ENCODE data around the gene SPATS2. TPM values are rescaled to one million over a fixed set of nuclear protein-coding genes. Genes with fewer than 3 reads are reported as not detected.
A peak's percentile ranks its signal among the peaks of the same experiment; 100 is the strongest.

Gene SPATS2
- total and polyA plus RNA-seq, 2 of the 4 experiments (the other 2 are of a cell fraction), result 50.6 to 63.3 TPM

- CTCF ChIA-PET, result interaction anchor here (0.9 to 1.2 kb wide), 2 partner anchors 19 to 131 kb away, joined by 3 to 4 read pairs; no protein-coding TSS in a partner anchor
Measured at GRCh38 chr12:49489720-49490119, 122.5 kb downstream of the SPATS2 start.

More at GRCh38 chr12:49489720-49490119, 122.5 kb downstream of the SPATS2 start:
- Histone ChIP-seq H3K36me3 (ENCODE audit: control insufficient read depth, insufficient read depth, low read length) (peaks cover 7% of the 10 kb centered on the region), H3K4me2 (ENCODE audit: low read depth, low read length) (peak overlapping the region; percentile 52; the same call in 1 of the 2 replicates), H3K27ac (ENCODE audit: insufficient read depth, low read length) (no peak overlapping the region), H2BK120ac (ENCODE audit: low read depth, low read length) (no peak overlapping the region), H4K91ac (ENCODE audit: insufficient read depth, low read depth, low read length) (no peak overlapping the region), H3K27me3 (ENCODE audit: control insufficient read depth, insufficient read depth, low read length) (no peaks in the 10 kb centered on the region), H4K5ac (ENCODE audit: low read depth, low read length) (no peak overlapping the region), H3K56ac (ENCODE audit: extremely low read depth, insufficient read depth, low read length) (no peak overlapping the region), H3K9me1 (ENCODE audit: insufficient read depth, low read length) (peaks cover 5% of the 10 kb centered on the region; the same call in 1 of the 2 replicates), H4K20me1 (ENCODE audit: insufficient read depth, low read length) (0 out of 2 replicates have a peak, but pooled peaks cover 3% of the 10 kb centered on the region), H3K18ac (ENCODE audit: low read depth, low read length) (no peak overlapping the region), H3K4me3 (ENCODE audit: insufficient read depth, low read depth, low read length) (no peak overlapping the region), H3K79me1 (ENCODE audit: low read depth in 1 of 2, low read length in 2 of 2) (peaks cover 9 to 48% of the 10 kb centered on the region in 2 experiments; a peak in 3 of 4 replicates), H4K8ac (ENCODE audit: low read depth in 2 of 2, low read length in 2 of 2) (no peak overlapping the region), H3K4me1 (ENCODE audit: control insufficient read depth, insufficient read depth, low read length) (peaks cover 2% of the 10 kb centered on the region; the same call in 1 of the 2 replicates), H2AFZ (replicated peaks; ENCODE audit: low read length, poor library complexity) (no peak overlapping the region), H2BK20ac (ENCODE audit: low read depth, low read length) (no peak overlapping the region), H3K23ac (ENCODE audit: low read depth, low read length) (no peak overlapping the region), H3K4ac (ENCODE audit: low read depth, low read length) (no peak overlapping the region), H2AK9ac (replicated peaks; ENCODE audit: low read depth, low read length, poor library complexity) (no peak overlapping the region), H3K9ac (ENCODE audit: low read depth, low read length) (no peak overlapping the region), H3K9me3 (ENCODE audit: control insufficient read depth, insufficient read depth, low read length) (no peaks in the 10 kb centered on the region), H3K14ac (replicated peaks; ENCODE audit: low read depth, low read length) (no peak overlapping the region), H2AK5ac (ENCODE audit: low read depth, low read length) (no peak overlapping the region), H2BK15ac (ENCODE audit: low read depth, low read length) (no peak overlapping the region), H2BK5ac (ENCODE audit: low read depth, low read length, poor library complexity, severe bottlenecking) (peak overlapping the region; percentile 61)
- TF ChIP-seq BHLHE40 (IDR thresholded peaks at IDR 0.05; ENCODE audit: low read depth, low read length), result no peak; the same call in 1 of the 2 replicates
- no peak for TF ChIP-seq ELK1 (IDR thresholded peaks at IDR 0.05; ENCODE audit: borderline replicate concordance, low read depth, low read length)
- peak; percentile 48 for TF ChIP-seq CTCF (conservative IDR thresholded peaks at IDR 0.05; ENCODE audit: low read depth, low read length)
- TF ChIP-seq USF2 (IDR thresholded peaks at IDR 0.05; ENCODE audit: low read depth, low read length), result 0 out of 2 replicates have a peak, but pooled peaks have one; percentile 13
- TF ChIP-seq MAZ (IDR thresholded peaks at IDR 0.05; ENCODE audit: borderline replicate concordance, low read depth, low read length), result no peak
- TF ChIP-seq NFE2L2 (IDR thresholded peaks at IDR 0.05; ENCODE audit: low read depth, low read length), result no peak
- peak; percentile 32 for TF ChIP-seq RAD21 (IDR thresholded peaks at IDR 0.05; ENCODE audit: low read length)
- no peak for TF ChIP-seq RCOR1 (IDR thresholded peaks at IDR 0.05; ENCODE audit: insufficient replicate concordance, low read length)
- no peak for TF ChIP-seq CEBPB (IDR thresholded peaks at IDR 0.05; ENCODE audit: low read depth, low read length)
- TF ChIP-seq SMC3 (IDR thresholded peaks at IDR 0.05; ENCODE audit: low read depth, low read length), result peak; percentile 31; the same call in 1 of the 2 replicates
- TF ChIP-seq MAFK (IDR thresholded peaks at IDR 0.05; ENCODE audit: low read depth, low read length), result no peak
- no peak for TF ChIP-seq POLR2A (IDR thresholded peaks at IDR 0.05; ENCODE audit: low read depth, low read length)
- no peak for TF ChIP-seq MXI1 (IDR thresholded peaks at IDR 0.05; ENCODE audit: borderline replicate concordance, low read depth, low read length)
- TF ChIP-seq RFX5 (IDR thresholded peaks at IDR 0.05; ENCODE audit: low read depth, low read length), result no peak
- TF ChIP-seq FOS (IDR thresholded peaks at IDR 0.05; ENCODE audit: low read depth, low read length), result peak; percentile 59; the same call in 1 of the 2 replicates
- no peak for TF ChIP-seq CHD1 (IDR thresholded peaks at IDR 0.05; ENCODE audit: low read depth, low read length)
- POLR2A ChIA-PET (ENCODE audit: unreplicated experiment), result interaction anchor here (0.5 kb wide), 1 partner anchor 46 kb away, joined by 3 read pairs; no protein-coding TSS in a partner anchor
- DNase-seq (peak; percentile 92), ATAC-seq (ENCODE audit: low read depth) (peak; percentile 76)
- dilution Hi-C loops (cut with HindIII; ENCODE audit: low sequenced_read_pairs, unreplicated experiment) (no loop called here), intact Hi-C loops (cut with micrococcal nuclease) (loop anchor here (10.0 kb wide), 1 partner anchor 95 kb away; no protein-coding TSS in a partner anchor), in situ Hi-C loops (cut with MboI; ENCODE audit: low sequenced_read_pairs) (no loop called here)
- no CpG with 5 or more reads among the region's 4 CpGs for WGBS, 2 experiments (ENCODE audit: extremely low coverage in 2 of 2, insufficient read length in 1 of 2)
- BruUV-seq (replicated peaks), result no TSS peak

Data from IMR-90 (cell line).